OCI-LY7 (cell line): ENCODE data around the gene B4GALNT4. TPM values are rescaled to one million over a fixed set of nuclear protein-coding genes. Genes with fewer than 3 reads are reported as not detected.

Experiments
- BruUV-seq: library from RNA; stranded (reverse); fragments of 400-500 nt; replicated peaks from 2 replicates; lab custom pipeline; 2021; lab: Mats Ljungman, UMichigan
- CTCF ChIA-PET: fragments of 300-600 bp; sonication (Branson Sonifier 250); formaldehyde crosslinking; loops from one replicate; lab custom pipeline; 2022; ENCODE audit warnings: antibody characterized with exemption; ENCODE audit not compliant: unreplicated experiment; lab: Charles Lee
- POLR2A ChIA-PET: fragments of 300-600 bp; sonication (Branson Sonifier 250); formaldehyde crosslinking; loops from one replicate; lab custom pipeline; 2022; ENCODE audit warnings: antibody characterized with exemption; lab: Charles Lee
- DNase-seq: peaks from one replicate; pipeline ENCODE4 v3.0.0-alpha.2; 2015; ENCODE audit warnings: low spot score
- H2AFZ ChIP-seq: fragments of 200-600 bp; sonication (generic), shearing (Covaris generic); 2 replicates; pipeline ENCODE4 v1.6.1; 2014; ENCODE audit warnings: mild to moderate bottlenecking, antibody characterized with exemption, low read length, moderate library complexity
- H3K27ac ChIP-seq: fragments of 200-600 bp; sonication (generic); 2 replicates; pipeline ENCODE4 v1.5.1; 2014; ENCODE audit warnings: mixed run types, low read depth, mild to moderate bottlenecking, moderate library complexity, low read length, inconsistent platforms; ENCODE audit not compliant: poor library complexity, severe bottlenecking
- H3K36me3 ChIP-seq: fragments of 200-600 bp; sonication (generic); 2 replicates; pipeline ENCODE4 v1.6.1; 2014; ENCODE audit warnings: mild to moderate bottlenecking, antibody characterized with exemption, low read length, moderate library complexity, mixed read lengths; ENCODE audit not compliant: insufficient read depth
- H3K4me1 ChIP-seq: fragments of 200-600 bp; sonication (generic); 2 replicates; pipeline ENCODE4 v1.5.1; 2014; ENCODE audit warnings: mild to moderate bottlenecking, low read length; ENCODE audit not compliant: insufficient read depth, poor library complexity, severe bottlenecking
- H3K4me2 ChIP-seq: fragments of 200-600 bp; sonication (generic); 2 replicates; pipeline ENCODE4 v1.6.1; 2014; ENCODE audit warnings: mild to moderate bottlenecking, low read length
- H3K4me3 ChIP-seq: fragments of 200-600 bp; sonication (generic); 2 replicates; pipeline ENCODE4 v1.5.1; 2014; ENCODE audit warnings: mild to moderate bottlenecking, low read depth, low read length; ENCODE audit not compliant: poor library complexity, severe bottlenecking
- H3K79me2 ChIP-seq: fragments of 200-600 bp; sonication (generic); 2 replicates; pipeline ENCODE4 v1.6.1; 2016; ENCODE audit warnings: low read depth, mild to moderate bottlenecking, low read length, moderate library complexity, mixed read lengths; ENCODE audit not compliant: insufficient read depth
- H3K9me2 ChIP-seq: fragments of 200-600 bp; sonication (generic); 2 replicates; pipeline ENCODE4 v1.6.1; 2016; ENCODE audit warnings: mild to moderate bottlenecking, low read length, mixed read lengths; ENCODE audit not compliant: insufficient read depth
- H3K9me3 ChIP-seq: fragments of 200-600 bp; sonication (generic); 2 replicates; pipeline ENCODE4 v1.6.1; 2014; ENCODE audit warnings: mild to moderate bottlenecking, mixed run types, low read length, mixed read lengths
- H4K20me1 ChIP-seq: fragments of 200-600 bp; sonication (generic); 2 replicates; pipeline ENCODE4 v1.6.1; 2014; ENCODE audit warnings: mild to moderate bottlenecking, antibody characterized with exemption, low read length, moderate library complexity, mixed read lengths; ENCODE audit not compliant: insufficient read depth
- EZH2phosphoT487 ChIP-seq: fragments of 200-600 bp; sonication (generic); IDR thresholded peaks from 2 replicates; pipeline ENCODE4 v1.6.1; 2018; ENCODE audit warnings: low read depth, borderline replicate concordance, mild to moderate bottlenecking, mixed run types, antibody characterized with exemption, low read length, moderate library complexity, mixed read lengths
- intact Hi-C: fragments of 100-400 bp; cut with micrococcal nuclease; formaldehyde crosslinking; loops from one replicate; pipeline ENCODE4 v1.10.0; 2022; ENCODE audit not compliant: unreplicated experiment
- total RNA-seq, 2 experiments: library from RNA; depleted of rRNA in 1 of 2; stranded (reverse); fragments of >200 nt in 1 of 2; shearing (Covaris generic) in 1 of 2; gene quantifications; 2 replicates each; pipeline ENCODE4 v1.2.3, GENCODE V29; 2014 to 2022
- TF ChIP-seq, protein P1 (sequence below): fragments of 200-600 bp; sonication (generic); conservative IDR thresholded peaks from 2 replicates; pipeline ENCODE4 v1.5.1; 2014; ENCODE audit warnings: mild to moderate bottlenecking, antibody characterized with exemption, low read length, moderate library complexity, mixed read lengths

Gene B4GALNT4
- total RNA-seq, 2 experiments from 2014 or later, result not detected

DNA sequence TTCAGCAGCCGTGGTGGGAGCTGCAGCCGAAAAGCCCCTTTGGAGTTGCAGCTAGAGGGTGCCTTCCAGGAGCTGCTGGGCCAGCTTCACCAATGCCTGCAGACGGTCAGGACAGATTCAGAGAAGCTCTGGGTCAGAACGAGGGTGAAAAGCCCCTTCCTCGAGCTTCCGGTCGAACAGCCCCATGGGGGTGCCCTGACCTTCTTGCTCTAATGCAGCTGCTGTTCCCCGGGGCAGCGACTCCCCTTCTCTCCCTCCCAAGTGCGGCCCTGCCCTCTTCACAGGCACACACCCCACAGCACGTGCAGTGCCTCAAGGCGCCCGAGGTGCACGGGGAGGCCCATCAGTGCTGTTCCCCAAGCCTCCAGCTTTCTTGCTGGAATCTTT is 39.0 kb upstream of the B4GALNT4 start:
- Histone ChIP-seq H4K20me1 (no peaks in the 10 kb centered on the region), H3K9me3 (peaks cover 14% of the 10 kb centered on the region), H3K27ac (peak overlapping the region; percentile 91), H3K36me3 (peaks cover 9% of the 10 kb centered on the region), H3K4me1 (peaks cover 88% of the 10 kb centered on the region), H3K4me2 (peak overlapping the region; percentile 85), H3K4me3 (peak overlapping the region; percentile 61), H3K9me2 (no peaks in the 10 kb centered on the region), H2AFZ (peak overlapping the region; percentile 5; the same call in 1 of the 2 replicates), H3K79me2 (no peaks in the 10 kb centered on the region)
- BruUV-seq, result no TSS peak
- intact Hi-C loops, result no loop called here
- TF ChIP-seq, protein P1, sequence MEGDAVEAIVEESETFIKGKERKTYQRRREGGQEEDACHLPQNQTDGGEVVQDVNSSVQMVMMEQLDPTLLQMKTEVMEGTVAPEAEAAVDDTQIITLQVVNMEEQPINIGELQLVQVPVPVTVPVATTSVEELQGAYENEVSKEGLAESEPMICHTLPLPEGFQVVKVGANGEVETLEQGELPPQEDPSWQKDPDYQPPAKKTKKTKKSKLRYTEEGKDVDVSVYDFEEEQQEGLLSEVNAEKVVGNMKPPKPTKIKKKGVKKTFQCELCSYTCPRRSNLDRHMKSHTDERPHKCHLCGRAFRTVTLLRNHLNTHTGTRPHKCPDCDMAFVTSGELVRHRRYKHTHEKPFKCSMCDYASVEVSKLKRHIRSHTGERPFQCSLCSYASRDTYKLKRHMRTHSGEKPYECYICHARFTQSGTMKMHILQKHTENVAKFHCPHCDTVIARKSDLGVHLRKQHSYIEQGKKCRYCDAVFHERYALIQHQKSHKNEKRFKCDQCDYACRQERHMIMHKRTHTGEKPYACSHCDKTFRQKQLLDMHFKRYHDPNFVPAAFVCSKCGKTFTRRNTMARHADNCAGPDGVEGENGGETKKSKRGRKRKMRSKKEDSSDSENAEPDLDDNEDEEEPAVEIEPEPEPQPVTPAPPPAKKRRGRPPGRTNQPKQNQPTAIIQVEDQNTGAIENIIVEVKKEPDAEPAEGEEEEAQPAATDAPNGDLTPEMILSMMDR, result 0 out of 2 replicates have a peak, but pooled peaks have one; percentile 2
- no peak for TF ChIP-seq EZH2phosphoT487
- POLR2A ChIA-PET, result interaction anchor here (0.6 to 5.5 kb wide), 8 partner anchors 9 to 114 kb away, joined by 3 to 63 read pairs (median 12); no protein-coding TSS in a partner anchor
- CTCF ChIA-PET, result interaction anchor here (0.7 to 1.3 kb wide), 4 partner anchors 10 to 25 kb away, joined by 3 to 4 read pairs (median 4); no protein-coding TSS in a partner anchor
- peak; percentile 72 for DNase-seq

DNA sequence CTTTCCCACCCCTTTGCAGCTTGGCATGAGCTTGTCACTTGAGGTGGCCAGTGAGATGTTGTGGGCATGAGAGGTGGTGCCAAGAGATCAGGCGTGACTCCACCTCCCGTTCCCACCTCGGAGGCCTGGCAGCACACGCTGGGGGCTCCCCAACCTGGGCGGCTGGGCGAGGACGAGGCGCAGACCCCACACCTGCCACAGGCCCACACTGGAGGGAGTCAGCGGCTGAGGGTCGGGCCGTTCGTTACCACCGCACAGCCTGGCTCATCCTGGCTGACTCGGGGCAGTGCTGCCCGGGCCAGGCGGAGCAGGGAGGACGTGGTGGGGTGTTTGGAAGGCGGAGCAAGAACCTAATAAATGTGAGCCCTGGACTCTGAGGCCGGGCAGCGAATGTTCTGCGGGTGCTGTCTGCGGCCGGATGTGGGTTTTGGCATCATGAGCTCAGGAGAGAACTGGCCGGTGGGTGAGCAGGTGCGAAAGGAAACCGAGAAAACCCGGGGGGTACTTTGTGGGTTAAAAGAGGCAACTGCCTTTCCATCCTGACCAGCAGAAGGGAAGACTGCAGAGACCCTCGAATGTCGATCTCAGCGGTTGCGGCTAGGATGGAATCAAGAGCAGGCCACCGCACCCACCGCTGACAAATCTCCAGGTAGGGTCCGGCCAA is 38.5 kb upstream of the B4GALNT4 start:
- Histone ChIP-seq H3K4me2 (peak overlapping the region; percentile 85), H2AFZ (peak overlapping the region; percentile 35; the same call in 1 of the 2 replicates), H3K4me1 (peaks cover 92% of the 10 kb centered on the region), H4K20me1 (no peaks in the 10 kb centered on the region), H3K36me3 (peaks cover 9% of the 10 kb centered on the region), H3K79me2 (no peaks in the 10 kb centered on the region), H3K9me2 (no peaks in the 10 kb centered on the region), H3K9me3 (peaks cover 14% of the 10 kb centered on the region), H3K27ac (peak overlapping the region; percentile 91), H3K4me3 (peak overlapping the region; percentile 61)
- ChIA-PET CTCF (interaction anchor here (1.0 to 1.3 kb wide), 3 partner anchors 10 to 24 kb away, joined by 4 read pairs; no protein-coding TSS in a partner anchor), POLR2A (interaction anchor here (0.6 to 5.5 kb wide), 9 partner anchors 8 to 114 kb away, joined by 3 to 63 read pairs (median 8); no protein-coding TSS in a partner anchor)
- no TSS peak for BruUV-seq
- intact Hi-C loops, result no loop called here
- peak; percentile 94 for DNase-seq
- TF ChIP-seq, protein P1, result no peak
- no peak for TF ChIP-seq EZH2phosphoT487
